ENCODE measurements around the gene ADAMTS10.

GRCh38 chr19:8595651-8596050 is 14.9 kb downstream of the ADAMTS10 start:
- TF ChIP-seq CTCF (IDR thresholded peaks at IDR 0.05; ENCODE audit: low read depth, low read length, poor library complexity, severe bottlenecking) (no peak), EZH2phosphoT487 (IDR thresholded peaks at IDR 0.05; ENCODE audit: borderline replicate concordance, low read length) (no peak)

Measured in DOHH2 (cell line).